ENCODE data around the gene ITGAD.

ITGAD gene

DNA sequence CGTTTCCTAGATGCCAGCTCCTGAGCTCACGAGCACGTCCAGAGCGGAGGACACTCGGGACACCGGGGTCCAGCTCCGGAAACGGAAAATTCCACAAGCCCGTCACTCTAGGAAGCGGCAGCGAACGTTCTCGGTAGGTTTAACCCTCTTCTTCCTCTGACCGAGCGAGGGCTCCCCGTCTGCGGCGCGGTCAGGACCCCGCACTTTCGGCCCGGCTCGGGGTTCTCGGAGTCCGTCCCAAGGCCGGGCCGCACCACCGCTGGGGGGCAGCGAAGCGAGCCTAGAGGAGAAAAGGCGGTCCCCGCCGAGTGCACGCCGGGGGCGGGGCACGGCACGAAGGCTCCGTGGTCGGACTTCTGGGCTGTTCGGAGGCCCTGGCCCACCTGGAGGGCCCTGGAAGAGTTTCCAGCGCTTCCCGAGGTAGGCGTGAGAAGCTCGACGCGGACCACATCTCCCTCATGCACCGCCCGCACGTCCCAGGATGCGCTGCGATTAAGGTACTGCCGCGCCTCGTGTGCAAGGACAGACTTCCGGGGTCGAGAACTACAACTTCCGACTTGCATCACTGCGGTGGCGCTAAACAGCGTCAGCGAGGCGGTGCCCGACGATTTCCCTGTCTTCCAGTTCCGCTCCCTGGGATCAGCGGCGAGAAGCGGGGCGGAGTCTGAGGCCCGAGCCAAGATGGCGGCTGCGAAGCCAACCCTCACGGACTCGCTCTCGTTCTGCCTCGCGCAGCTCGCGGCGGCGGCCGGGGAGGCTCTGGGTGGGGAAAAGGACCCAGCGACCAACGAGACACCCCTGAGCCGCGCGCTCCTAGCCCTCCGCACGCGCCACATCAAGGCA lies 65.9 kb downstream of the ITGAD start, which contains the start of gene ARMC5:
Gene ARMC5, plus strand, starts transcription at position 658 of the 843 bp plus-strand sequence. Its CDS starts 24 bp downstream, at position 682.
- DNase-seq (ENCODE audit: low read depth, low spot score), result peak; percentile 97

DNA sequence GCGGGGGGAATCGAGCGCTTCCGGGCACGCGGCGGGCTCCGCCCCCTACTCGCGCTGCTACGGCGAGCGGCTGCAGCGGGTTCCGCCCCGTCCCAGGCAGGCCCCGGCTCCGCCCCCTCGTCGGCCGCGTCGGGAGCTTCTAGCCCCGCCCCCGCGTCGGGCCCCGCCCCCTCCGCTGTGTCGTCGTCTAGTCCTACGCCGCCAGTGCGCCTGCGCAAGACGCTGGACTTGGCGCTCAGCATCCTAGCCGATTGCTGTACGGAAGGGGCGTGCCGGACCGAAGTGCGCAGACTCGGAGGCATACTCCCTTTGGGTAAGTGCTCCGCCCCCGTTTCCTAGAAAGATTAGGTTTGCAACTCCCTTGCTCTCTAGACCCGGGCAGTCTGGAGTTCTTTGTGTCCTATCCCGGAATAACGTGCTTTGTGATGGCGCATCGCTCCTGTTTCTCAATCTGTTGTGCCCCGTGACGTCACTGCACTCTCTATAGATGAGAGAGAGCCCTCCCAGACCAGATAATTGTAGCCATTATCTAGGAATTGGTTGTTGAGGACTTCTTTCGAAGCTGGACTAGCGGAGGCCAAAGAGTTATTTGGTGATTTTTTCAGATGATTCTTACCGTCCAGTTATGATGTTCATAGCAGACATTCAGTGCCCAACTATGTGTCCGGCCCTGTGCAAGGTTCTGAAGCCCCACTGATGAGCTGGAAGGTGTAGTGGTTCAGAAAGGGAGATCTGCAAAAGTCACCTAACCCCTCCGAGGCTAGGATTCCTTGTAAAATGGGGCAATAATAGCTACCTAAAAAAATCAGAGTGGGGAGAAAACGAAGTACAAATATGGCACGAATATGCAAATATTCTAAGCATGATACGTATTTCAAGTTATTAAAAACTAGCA lies 66.8 kb downstream of the ITGAD start:
- peak; percentile 97 for DNase-seq (ENCODE audit: low read depth, low spot score)

GRCh38 chr16:31460582-31461002 lies 67.5 kb downstream of the ITGAD start:
- no peak for DNase-seq (ENCODE audit: low read depth, low spot score)

DNA sequence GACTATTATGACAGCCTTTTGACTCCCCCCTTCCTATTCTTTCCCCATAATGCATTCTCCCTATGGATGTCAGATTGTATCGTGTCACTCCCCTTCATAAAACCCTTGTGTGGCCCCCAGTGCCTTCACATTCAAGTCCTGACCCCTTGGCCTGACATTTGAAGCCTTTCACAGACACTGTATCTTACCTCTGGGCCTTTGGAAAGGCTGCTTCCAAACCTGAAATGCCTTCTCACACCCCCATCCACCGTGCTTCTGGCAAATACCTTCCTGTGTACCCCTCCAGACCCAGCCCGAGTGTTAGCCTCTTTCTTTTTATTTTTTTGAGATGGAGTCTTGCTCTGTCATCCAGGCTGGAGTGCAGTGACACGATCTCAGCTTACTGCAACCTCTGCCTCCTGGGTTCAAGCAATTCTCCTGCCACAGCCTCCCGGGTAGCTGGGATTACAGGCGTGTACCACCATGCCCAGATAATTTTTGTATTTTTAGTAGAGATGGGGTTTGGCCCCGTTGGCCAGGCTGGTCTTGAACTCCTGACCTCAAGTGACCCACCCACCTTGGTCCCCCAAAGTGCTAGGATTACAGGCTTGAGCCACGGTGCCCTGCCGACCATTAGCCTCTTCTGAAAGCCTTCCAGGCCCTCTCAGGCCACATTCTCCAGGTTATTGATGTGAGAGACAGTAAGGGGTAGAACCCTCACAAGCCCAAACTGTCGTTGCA lies 68.2 kb downstream of the ITGAD start:
- DNase-seq (ENCODE audit: low read depth, low spot score), result no peak

GRCh38 chr16:31461921-31462804 lies 69.0 kb downstream of the ITGAD start:
- no peak for DNase-seq (ENCODE audit: low read depth, low spot score)

GRCh38 chr16:31464348-31464769 lies 71.2 kb downstream of the ITGAD start:
- DNase-seq (ENCODE audit: low read depth, low spot score), result no peak

- DNase-seq (ENCODE audit: low read depth, low spot score), result no peak
These were observed 71.7 kb downstream of the ITGAD start for GRCh38 chr16:31464781-31465260.

- DNase-seq (ENCODE audit: low read depth, low spot score), result no peak
These were observed 72.7 kb downstream of the ITGAD start for GRCh38 chr16:31465788-31466370.

DNA sequence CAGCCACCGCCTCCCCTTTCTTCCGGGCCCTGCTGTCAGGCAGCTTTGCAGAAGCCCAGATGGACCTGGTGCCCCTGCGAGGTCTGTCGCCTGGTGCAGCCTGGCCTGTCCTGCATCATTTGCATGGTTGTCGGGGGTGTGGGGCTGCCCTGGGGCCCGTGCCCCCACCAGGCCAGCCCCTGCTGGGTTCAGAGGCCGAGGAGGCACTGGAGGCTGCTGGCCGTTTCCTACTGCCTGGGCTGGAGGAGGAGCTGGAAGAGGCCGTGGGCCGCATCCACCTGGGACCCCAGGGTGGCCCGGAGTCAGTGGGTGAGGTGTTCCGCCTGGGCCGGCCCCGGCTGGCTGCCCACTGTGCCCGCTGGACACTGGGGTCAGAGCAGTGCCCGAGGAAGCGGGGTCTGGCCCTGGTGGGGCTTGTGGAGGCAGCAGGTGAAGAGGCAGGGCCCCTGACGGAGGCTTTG lies 73.3 kb downstream of the ITGAD start:
- no peak for DNase-seq (ENCODE audit: low read depth, low spot score)

DNA sequence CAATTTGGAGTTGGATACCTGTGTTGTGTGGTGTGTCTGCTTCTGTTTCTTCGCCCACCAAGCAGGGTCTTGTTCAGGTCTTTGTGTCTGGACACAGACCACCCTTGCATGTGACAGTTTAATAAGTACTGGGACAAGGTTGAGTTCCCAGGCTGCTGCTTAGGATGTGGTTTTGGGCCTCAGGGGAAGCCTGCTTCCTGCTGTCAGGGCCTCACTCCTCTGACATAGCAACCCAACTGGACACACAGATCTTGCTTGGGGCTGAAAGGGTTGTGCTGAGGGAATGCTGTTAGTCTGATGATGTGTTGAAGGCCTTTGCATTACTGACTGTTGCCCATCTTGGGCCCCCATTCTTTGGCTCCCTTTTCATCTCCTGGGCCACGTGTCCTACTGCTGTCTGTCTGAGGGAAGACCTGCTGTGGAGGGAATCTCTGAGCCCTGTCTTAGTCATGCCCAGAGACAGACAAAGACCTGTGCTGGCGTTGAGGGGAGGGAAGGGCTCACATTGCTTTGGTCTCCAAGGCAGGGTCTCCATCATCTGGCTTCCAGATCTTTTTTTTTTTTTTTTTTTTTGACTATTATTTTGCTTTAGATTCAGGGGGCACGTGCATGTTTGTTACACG lies 74.1 kb downstream of the ITGAD start:
- no peak for DNase-seq (ENCODE audit: low read depth, low spot score)

DNA sequence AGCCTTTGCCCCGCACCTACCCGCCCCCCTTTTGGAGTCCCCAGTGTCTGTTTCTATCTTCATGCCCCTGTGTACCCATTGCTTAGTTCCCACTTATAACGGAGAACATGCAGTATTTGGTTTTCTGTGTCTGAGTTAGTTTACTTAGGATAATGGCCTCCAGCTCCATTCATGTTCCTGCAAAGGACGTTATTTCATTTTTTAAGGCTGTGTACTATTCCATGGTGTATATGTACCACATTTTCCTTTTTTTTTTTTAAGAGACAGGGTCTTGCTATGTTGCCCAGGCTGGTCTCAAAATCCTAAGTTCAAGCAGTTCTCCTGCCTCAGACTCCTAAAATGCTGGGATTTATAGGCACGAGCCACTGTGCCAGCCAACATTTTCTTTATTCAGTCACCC lies 74.7 kb downstream of the ITGAD start:
- DNase-seq (ENCODE audit: low read depth, low spot score), result no peak

DNA sequence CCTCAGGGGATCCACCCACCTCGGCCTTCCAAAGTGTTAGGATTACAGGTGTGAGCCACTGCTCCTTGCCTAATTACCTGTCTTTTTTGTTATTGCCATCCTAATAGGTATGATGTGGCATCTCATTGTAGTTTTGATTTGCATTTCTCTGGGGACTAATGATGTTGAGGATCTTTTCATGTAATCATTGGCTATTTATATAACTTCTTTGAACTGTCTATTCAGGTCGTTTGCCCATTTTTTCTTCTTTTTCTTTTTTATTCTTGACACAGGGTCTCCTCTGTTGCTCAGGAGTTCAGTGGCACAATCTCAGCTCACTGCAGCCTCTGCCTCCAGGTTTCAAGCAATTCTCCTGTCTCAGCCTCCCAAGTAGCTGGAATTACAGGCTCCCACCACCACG lies 77.5 kb downstream of the ITGAD start:
- no peak for DNase-seq (ENCODE audit: low read depth, low spot score)

GRCh38 chr16:31471241-31471874 lies 78.2 kb downstream of the ITGAD start:
- DNase-seq (ENCODE audit: low read depth, low spot score), result no peak

- no peak for DNase-seq (ENCODE audit: low read depth, low spot score)
These were observed 79.0 kb downstream of the ITGAD start, which contains the start of gene TGFB1I1 for GRCh38 chr16:31471875-31472708. Gene TGFB1I1, plus strand, starts transcription at chr16:31472152. Its CDS starts 37 bp downstream, at chr16:31472189.

- DNase-seq (ENCODE audit: low read depth, low spot score), result peak; percentile 69
These were observed 79.6 kb downstream of the ITGAD start for GRCh38 chr16:31472709-31473203.

DNA sequence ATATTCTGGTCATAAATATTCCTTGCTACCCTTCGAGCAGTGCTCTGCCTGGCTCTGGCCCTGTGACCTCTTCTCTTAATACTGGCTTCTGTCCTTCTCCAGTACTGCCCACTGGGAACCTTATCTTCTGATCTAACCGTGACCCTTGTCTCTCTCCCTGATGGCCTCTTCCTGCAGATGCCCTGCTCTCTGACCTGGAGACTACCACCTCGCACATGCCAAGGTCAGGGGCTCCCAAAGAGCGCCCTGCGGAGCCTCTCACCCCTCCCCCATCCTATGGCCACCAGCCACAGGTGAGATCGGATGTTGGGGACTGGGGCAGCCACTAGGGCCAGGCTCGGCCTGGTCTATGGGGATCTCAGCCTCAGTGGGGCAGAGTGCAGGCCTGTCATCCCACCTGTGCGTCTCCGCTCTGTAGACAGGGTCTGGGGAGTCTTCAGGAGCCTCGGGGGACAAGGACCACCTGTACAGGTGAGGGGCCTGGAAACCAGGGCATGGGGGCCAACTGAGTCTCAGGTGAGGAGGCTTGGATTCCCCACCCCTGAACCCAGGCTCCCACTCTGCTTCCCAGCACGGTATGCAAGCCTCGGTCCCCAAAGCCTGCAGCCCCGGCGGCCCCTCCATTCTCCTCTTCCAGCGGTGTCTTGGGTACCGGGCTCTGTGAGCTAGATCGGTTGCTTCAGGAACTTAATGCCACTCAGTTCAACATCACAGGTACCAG lies 80.3 kb downstream of the ITGAD start:
- DNase-seq (ENCODE audit: low read depth, low spot score), result no peak

- no peak for DNase-seq (ENCODE audit: low read depth, low spot score)
These were observed 81.1 kb downstream of the ITGAD start for GRCh38 chr16:31474173-31474714.
